HEK293 (cell line): ENCODE results near the gene WDR20.

ENCODE experiments used
- CTCF ChIA-PET: fragments of 350-600 bp; formaldehyde crosslinking; extraction: SDS; loops from one replicate; lab custom pipeline; 2021; ENCODE audit warnings: antibody characterized with exemption; lab: Yijun Ruan, JAX
- POLR2A ChIA-PET: fragments of 300-600 bp; formaldehyde crosslinking; extraction: SDS; loops from one replicate; lab custom pipeline; 2020; ENCODE audit warnings: antibody characterized with exemption, inconsistent platforms; lab: Yijun Ruan, JAX
- H3K27ac ChIP-seq: fragments of 200-500 bp; sonication (Bioruptor generic); 2 replicates; pipeline ENCODE4 v1.5.1; 2014; ENCODE audit warnings: low read depth, low read length, control low read depth, inconsistent platforms; ENCODE audit errors: extremely low read depth
- H3K36me3 ChIP-seq, 2 experiments: fragments of 200-500 bp in 1 of 2; sonication (Bioruptor generic) in 1 of 2; 1 replicate in 1 of 2; 2 replicates in 1 of 2; pipeline ENCODE4 v1.5.1; 2014 to 2017; ENCODE audit warnings: inconsistent platforms in 2 of 2, low read length in 2 of 2; ENCODE audit not compliant: control insufficient read depth in 2 of 2, insufficient read depth in 1 of 2
- H3K4me1 ChIP-seq: fragments of 200-500 bp; sonication (Bioruptor generic); 2 replicates; pipeline ENCODE4 v1.5.1; 2014; ENCODE audit warnings: mild to moderate bottlenecking, low read length, inconsistent platforms; ENCODE audit not compliant: control insufficient read depth, insufficient read depth
- H3K4me3 ChIP-seq: 2 replicates; pipeline ENCODE4 v1.5.1; 2011; ENCODE audit warnings: low read depth, mild to moderate bottlenecking, control low read depth, low read length, moderate library complexity
- H3K9me3 ChIP-seq: fragments of 200-500 bp; sonication (Bioruptor generic); 2 replicates; pipeline ENCODE4 v1.5.1; 2014; ENCODE audit warnings: low read depth, low read length, inconsistent platforms; ENCODE audit not compliant: control insufficient read depth, insufficient read depth
- EGR2 ChIP-seq: fragments of 450-650 bp; formaldehyde crosslinking; IDR thresholded peaks from 2 replicates; pipeline ENCODE4 v1.5.1; 2016; ENCODE audit warnings: low read depth, missing biosample characterization, missing genetic modification characterization
- KLF10 ChIP-seq: fragments of 450-650 bp; IDR thresholded peaks from 2 replicates; pipeline ENCODE4 v1.5.1; 2018; ENCODE audit warnings: missing biosample characterization, mild to moderate bottlenecking, missing genetic modification characterization
- OVOL3 ChIP-seq: fragments of 450-650 bp; formaldehyde crosslinking; IDR thresholded peaks from 2 replicates; pipeline ENCODE4 v1.5.1; 2016; ENCODE audit warnings: missing biosample characterization, missing genetic modification characterization
- ZBTB48 ChIP-seq: fragments of 450-650 bp; formaldehyde crosslinking; IDR thresholded peaks from 2 replicates; pipeline ENCODE4 v1.5.1; 2016; ENCODE audit warnings: missing biosample characterization, missing genetic modification characterization
- ZFP3 ChIP-seq: fragments of 450-650 bp; formaldehyde crosslinking; IDR thresholded peaks from 2 replicates; pipeline ENCODE4 v1.5.1; 2016; ENCODE audit warnings: low read depth, missing biosample characterization, missing genetic modification characterization
- ZNF10 ChIP-seq: fragments of 450-650 bp; formaldehyde crosslinking; IDR thresholded peaks from 2 replicates; pipeline ENCODE4 v1.5.1; 2017; ENCODE audit warnings: missing biosample characterization, missing genetic modification characterization
- ZNF223 ChIP-seq: fragments of 450-650 bp; formaldehyde crosslinking; IDR thresholded peaks from 2 replicates; pipeline ENCODE4 v1.5.1; 2016; ENCODE audit warnings: missing biosample characterization, missing genetic modification characterization
- ZNF239 ChIP-seq: fragments of 450-650 bp; formaldehyde crosslinking; IDR thresholded peaks from 2 replicates; pipeline ENCODE4 v1.5.1; 2016; ENCODE audit warnings: missing biosample characterization, missing genetic modification characterization
- ZNF394 ChIP-seq: fragments of 450-650 bp; formaldehyde crosslinking; IDR thresholded peaks from 2 replicates; pipeline ENCODE4 v1.5.1; 2016; ENCODE audit warnings: missing biosample characterization, missing genetic modification characterization, mild to moderate bottlenecking, moderate library complexity, borderline replicate concordance
- ZNF530 ChIP-seq: fragments of 450-650 bp; formaldehyde crosslinking; IDR thresholded peaks from 2 replicates; pipeline ENCODE4 v1.5.1; 2016; ENCODE audit warnings: low read depth, missing biosample characterization, missing genetic modification characterization
- ZNF548 ChIP-seq: fragments of 450-650 bp; formaldehyde crosslinking; IDR thresholded peaks from 2 replicates; pipeline ENCODE4 v1.5.1; 2016; ENCODE audit warnings: missing biosample characterization, missing genetic modification characterization
- ZNF621 ChIP-seq: fragments of 450-650 bp; formaldehyde crosslinking; IDR thresholded peaks from 2 replicates; pipeline ENCODE4 v1.5.1; 2017; ENCODE audit warnings: missing biosample characterization, missing genetic modification characterization
- TF ChIP-seq, protein P1 (sequence below): fragments of 450-650 bp; formaldehyde crosslinking; IDR thresholded peaks from 2 replicates; pipeline ENCODE4 v1.5.1; 2016; ENCODE audit warnings: missing biosample characterization, missing genetic modification characterization
- TF ChIP-seq, protein P2 (sequence below): fragments of 450-650 bp; formaldehyde crosslinking; IDR thresholded peaks from 2 replicates; pipeline ENCODE4 v1.5.1; 2016; ENCODE audit warnings: missing biosample characterization, missing genetic modification characterization
- TF ChIP-seq, protein P3 (sequence below): fragments of 450-650 bp; formaldehyde crosslinking; IDR thresholded peaks from 2 replicates; pipeline ENCODE4 v1.5.1; 2017; ENCODE audit warnings: missing biosample characterization, missing genetic modification characterization
- TF ChIP-seq, protein P4 (sequence below): IDR thresholded peaks from 2 replicates; pipeline ENCODE4 v1.6.1; 2011; ENCODE audit warnings: mild to moderate bottlenecking, low read depth, low read length, borderline replicate concordance

The WDR20 gene

DNA sequence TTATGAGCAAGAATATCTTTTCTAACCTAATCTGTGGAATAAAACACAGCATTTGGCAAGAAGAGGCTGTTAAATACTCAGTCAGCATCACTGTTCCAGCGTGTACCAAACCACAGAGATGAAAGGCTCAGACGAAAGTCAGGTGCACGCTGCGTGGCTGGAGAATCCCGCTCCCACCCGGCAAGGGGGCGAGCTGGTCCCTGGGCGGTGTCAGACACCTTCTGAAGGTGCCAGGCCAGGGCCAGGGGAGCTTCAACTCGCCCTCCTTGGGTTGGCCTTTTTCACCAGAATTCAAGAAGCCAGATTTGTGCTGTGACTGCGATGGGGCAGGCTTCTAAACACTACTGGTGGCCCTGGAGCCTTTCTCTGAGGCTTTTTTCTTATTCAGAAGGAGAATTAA is 73.1 kb downstream of the WDR20 start (continued):
- TF ChIP-seq, protein P1, sequence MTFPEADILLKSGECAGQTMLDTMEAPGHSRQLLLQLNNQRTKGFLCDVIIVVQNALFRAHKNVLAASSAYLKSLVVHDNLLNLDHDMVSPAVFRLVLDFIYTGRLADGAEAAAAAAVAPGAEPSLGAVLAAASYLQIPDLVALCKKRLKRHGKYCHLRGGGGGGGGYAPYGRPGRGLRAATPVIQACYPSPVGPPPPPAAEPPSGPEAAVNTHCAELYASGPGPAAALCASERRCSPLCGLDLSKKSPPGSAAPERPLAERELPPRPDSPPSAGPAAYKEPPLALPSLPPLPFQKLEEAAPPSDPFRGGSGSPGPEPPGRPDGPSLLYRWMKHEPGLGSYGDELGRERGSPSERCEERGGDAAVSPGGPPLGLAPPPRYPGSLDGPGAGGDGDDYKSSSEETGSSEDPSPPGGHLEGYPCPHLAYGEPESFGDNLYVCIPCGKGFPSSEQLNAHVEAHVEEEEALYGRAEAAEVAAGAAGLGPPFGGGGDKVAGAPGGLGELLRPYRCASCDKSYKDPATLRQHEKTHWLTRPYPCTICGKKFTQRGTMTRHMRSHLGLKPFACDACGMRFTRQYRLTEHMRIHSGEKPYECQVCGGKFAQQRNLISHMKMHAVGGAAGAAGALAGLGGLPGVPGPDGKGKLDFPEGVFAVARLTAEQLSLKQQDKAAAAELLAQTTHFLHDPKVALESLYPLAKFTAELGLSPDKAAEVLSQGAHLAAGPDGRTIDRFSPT, result no peak
- TF ChIP-seq ZFP3 (tag by site-specific recombination), result no peak
- no peak for TF ChIP-seq ZNF394 (tag by site-specific recombination)
- no peak for TF ChIP-seq OVOL3 (tag by site-specific recombination)
- TF ChIP-seq, protein P2, sequence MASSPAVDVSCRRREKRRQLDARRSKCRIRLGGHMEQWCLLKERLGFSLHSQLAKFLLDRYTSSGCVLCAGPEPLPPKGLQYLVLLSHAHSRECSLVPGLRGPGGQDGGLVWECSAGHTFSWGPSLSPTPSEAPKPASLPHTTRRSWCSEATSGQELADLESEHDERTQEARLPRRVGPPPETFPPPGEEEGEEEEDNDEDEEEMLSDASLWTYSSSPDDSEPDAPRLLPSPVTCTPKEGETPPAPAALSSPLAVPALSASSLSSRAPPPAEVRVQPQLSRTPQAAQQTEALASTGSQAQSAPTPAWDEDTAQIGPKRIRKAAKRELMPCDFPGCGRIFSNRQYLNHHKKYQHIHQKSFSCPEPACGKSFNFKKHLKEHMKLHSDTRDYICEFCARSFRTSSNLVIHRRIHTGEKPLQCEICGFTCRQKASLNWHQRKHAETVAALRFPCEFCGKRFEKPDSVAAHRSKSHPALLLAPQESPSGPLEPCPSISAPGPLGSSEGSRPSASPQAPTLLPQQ (tag by site-specific recombination), result no peak
- TF ChIP-seq ZNF621 (tag by site-specific recombination), result no peak
- no peak for TF ChIP-seq ZNF548
- no peak for TF ChIP-seq ZNF10 (tag by site-specific recombination)
- no peak for TF ChIP-seq ZNF223 (tag by site-specific recombination)
- TF ChIP-seq ZNF530 (tag by site-specific recombination), result no peak
- no peak for TF ChIP-seq ZNF239
- TF ChIP-seq, protein P3, sequence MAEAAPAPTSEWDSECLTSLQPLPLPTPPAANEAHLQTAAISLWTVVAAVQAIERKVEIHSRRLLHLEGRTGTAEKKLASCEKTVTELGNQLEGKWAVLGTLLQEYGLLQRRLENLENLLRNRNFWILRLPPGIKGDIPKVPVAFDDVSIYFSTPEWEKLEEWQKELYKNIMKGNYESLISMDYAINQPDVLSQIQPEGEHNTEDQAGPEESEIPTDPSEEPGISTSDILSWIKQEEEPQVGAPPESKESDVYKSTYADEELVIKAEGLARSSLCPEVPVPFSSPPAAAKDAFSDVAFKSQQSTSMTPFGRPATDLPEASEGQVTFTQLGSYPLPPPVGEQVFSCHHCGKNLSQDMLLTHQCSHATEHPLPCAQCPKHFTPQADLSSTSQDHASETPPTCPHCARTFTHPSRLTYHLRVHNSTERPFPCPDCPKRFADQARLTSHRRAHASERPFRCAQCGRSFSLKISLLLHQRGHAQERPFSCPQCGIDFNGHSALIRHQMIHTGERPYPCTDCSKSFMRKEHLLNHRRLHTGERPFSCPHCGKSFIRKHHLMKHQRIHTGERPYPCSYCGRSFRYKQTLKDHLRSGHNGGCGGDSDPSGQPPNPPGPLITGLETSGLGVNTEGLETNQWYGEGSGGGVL (tag by site-specific recombination), result no peak

DNA sequence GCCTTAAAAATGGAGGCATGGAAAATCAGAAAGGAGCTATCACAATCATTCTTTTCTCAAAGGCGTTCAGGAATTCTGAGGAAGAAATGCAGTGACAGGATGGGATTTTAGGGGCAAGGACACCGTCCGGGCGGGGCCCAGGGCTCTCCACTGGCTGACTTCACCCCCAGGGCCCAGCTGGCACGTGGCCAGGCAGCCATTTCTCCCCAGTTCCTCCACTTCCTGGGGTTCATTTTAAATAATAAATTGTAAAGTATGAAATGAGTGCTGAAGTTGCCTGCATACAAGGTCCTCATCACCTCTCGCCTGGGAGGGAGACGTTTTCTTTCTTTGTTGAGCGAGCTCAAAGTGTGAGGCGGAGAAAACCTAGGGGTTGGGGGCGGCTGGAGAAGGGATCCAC is 73.8 kb downstream of the WDR20 start:
- peaks cover 10 to 23% of the 10 kb centered on the region in 2 experiments; a peak in 2 of 3 replicates for H3K36me3 ChIP-seq
- ChIA-PET POLR2A (no interaction called here), CTCF (interaction anchor here (0.6 kb wide), 1 partner anchor 180 kb away, joined by 3 read pairs; no protein-coding TSS in a partner anchor)
- H3K4me3 ChIP-seq, result no peak overlapping the region
- H3K4me1 ChIP-seq, result no peaks in the 10 kb centered on the region
- TF ChIP-seq ZBTB48 (tag by site-specific recombination), result peak; percentile 68; the same call in 1 of the 2 replicates
- no peak for TF ChIP-seq KLF10
- H3K27ac ChIP-seq, result no peak overlapping the region
- H3K9me3 ChIP-seq, result no peaks in the 10 kb centered on the region

DNA sequence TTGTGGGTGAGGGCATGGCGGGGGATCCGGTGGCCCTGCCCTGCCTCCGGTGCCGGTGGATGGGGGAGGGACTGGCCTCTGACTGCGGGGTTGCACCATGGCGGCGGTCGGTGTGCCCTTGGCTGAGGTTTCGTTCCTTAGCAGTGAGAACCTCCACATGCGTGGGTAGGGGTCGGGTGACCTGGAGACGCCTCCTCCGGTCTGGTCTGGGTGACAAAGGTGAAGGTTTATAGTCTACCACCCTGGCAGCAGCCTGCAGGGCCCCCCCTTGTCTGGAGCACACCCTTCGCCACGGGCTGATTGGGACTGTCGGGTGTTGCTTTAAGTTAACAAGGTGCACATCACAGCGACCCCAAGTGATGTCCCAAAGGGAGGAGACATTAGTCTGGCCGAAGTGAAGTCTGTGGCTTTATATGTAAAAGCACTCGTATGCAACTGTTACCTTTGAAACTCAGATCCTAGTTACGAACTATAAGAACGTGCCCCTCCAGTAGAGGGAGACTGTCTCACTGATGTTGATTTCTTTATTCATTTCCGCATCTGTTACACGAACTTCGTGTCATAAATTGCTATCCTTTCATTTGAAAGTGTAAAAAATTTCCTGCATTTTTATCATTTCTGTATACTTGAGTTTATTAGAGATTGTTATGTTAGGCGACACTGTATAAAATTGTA is 74.4 kb downstream of the WDR20 start:
- ChIA-PET CTCF (interaction anchor here (2.3 kb wide), 1 partner anchor 101 kb away, joined by 14 read pairs; no protein-coding TSS in a partner anchor), POLR2A (no interaction called here)
- H3K4me3 ChIP-seq, result no peak overlapping the region
- H3K4me1 ChIP-seq, result no peaks in the 10 kb centered on the region
- H3K27ac ChIP-seq, result no peak overlapping the region
- H3K36me3 ChIP-seq, result peaks cover 10 to 16% of the 10 kb centered on the region in 2 experiments; a peak in 2 of 3 replicates
- no peaks in the 10 kb centered on the region for H3K9me3 ChIP-seq
- TF ChIP-seq EGR2 (tag by site-specific recombination), result peak; percentile 23; the same call in 1 of the 2 replicates
- TF ChIP-seq, protein P4, sequence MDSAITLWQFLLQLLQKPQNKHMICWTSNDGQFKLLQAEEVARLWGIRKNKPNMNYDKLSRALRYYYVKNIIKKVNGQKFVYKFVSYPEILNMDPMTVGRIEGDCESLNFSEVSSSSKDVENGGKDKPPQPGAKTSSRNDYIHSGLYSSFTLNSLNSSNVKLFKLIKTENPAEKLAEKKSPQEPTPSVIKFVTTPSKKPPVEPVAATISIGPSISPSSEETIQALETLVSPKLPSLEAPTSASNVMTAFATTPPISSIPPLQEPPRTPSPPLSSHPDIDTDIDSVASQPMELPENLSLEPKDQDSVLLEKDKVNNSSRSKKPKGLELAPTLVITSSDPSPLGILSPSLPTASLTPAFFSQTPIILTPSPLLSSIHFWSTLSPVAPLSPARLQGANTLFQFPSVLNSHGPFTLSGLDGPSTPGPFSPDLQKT, result no peak
